ENCODE data around the gene LEMD2.

GRCh38 chr6:33725891-33726673 is 62.8 kb downstream of the LEMD2 start:
- TF ChIP-seq CTCF (IDR thresholded peaks at IDR 0.05) (no peak), FOSL2 (IDR thresholded peaks at IDR 0.05; ENCODE audit: borderline replicate concordance, low read depth) (no peak), RFX5 (IDR thresholded peaks at IDR 0.05; ENCODE audit: low read length) (no peak), USF2 (IDR thresholded peaks at IDR 0.05; ENCODE audit: borderline replicate concordance, low read depth, low read length) (no peak), POLR2AphosphoS5 (IDR thresholded peaks at IDR 0.05; ENCODE audit: low read depth, low read length) (no peak), REST (IDR thresholded peaks at IDR 0.05; ENCODE audit: low read depth, low read length) (no peak), CHD2 (IDR thresholded peaks at IDR 0.05; ENCODE audit: low read length, partially characterized antibody) (no peak), TCF12 (IDR thresholded peaks at IDR 0.05) (no peak), TAF1 (IDR thresholded peaks at IDR 0.05; ENCODE audit: borderline replicate concordance, low read depth, low read length) (no peak)
